Karpas-422 (cell line): ENCODE data around the gene FER1L5. TPM values are rescaled to one million over a fixed set of nuclear protein-coding genes. Genes with fewer than 3 reads are reported as not detected.

Experiments
- DNase-seq: peaks from one replicate; pipeline ENCODE4 v3.0.0-alpha.2; 2015
- H2AFZ ChIP-seq: fragments of 200-600 bp; sonication (generic); 2 replicates; pipeline ENCODE4 v1.6.1; 2014; ENCODE audit warnings: antibody characterized with exemption, low read length, mixed read lengths
- H3K27ac ChIP-seq: fragments of 200-600 bp; sonication (generic); 2 replicates; pipeline ENCODE4 v1.5.1; 2014; ENCODE audit warnings: mild to moderate bottlenecking, low read length, moderate library complexity
- H3K27me3 ChIP-seq: fragments of 200-600 bp; sonication (generic); 2 replicates; pipeline ENCODE4 v1.6.1; 2014; ENCODE audit warnings: low read length, mixed read lengths
- H3K36me3 ChIP-seq: fragments of 200-600 bp; sonication (generic); 2 replicates; pipeline ENCODE4 v1.6.1; 2014; ENCODE audit warnings: low read length, mixed read lengths; ENCODE audit not compliant: insufficient read depth
- H3K4me1 ChIP-seq: fragments of 200-600 bp; sonication (generic); 2 replicates; pipeline ENCODE4 v1.6.1; 2014; ENCODE audit warnings: mild to moderate bottlenecking, low read length, mixed read lengths
- H3K4me2 ChIP-seq: fragments of 200-600 bp; sonication (generic); 2 replicates; pipeline ENCODE4 v1.6.1; 2014; ENCODE audit warnings: low read length, low read depth, mild to moderate bottlenecking; ENCODE audit not compliant: poor library complexity, severe bottlenecking
- H3K4me3 ChIP-seq: fragments of 200-600 bp; sonication (generic); 2 replicates; pipeline ENCODE4 v1.5.1; 2014; ENCODE audit warnings: mild to moderate bottlenecking, antibody characterized with exemption, low read length, mixed read lengths
- H3K79me2 ChIP-seq: fragments of 200-600 bp; sonication (generic); 2 replicates; pipeline ENCODE4 v1.6.1; 2014; ENCODE audit warnings: mild to moderate bottlenecking, low read length, mixed read lengths
- H3K9ac ChIP-seq: fragments of 200-600 bp; sonication (generic); 2 replicates; pipeline ENCODE4 v1.6.0; 2014; ENCODE audit warnings: low read length
- H3K9me2 ChIP-seq: fragments of 200-600 bp; sonication (generic), shearing (Covaris generic); replicated peaks from 2 replicates; pipeline ENCODE4 v1.6.0; 2014; ENCODE audit warnings: mild to moderate bottlenecking, low read length, moderate library complexity; ENCODE audit not compliant: insufficient read depth
- H3K9me3 ChIP-seq: fragments of 300-700, 200-600 bp; sonication (generic); 2 replicates; pipeline ENCODE4 v1.6.1; 2014; ENCODE audit warnings: low read length, mixed read lengths
- H4K20me1 ChIP-seq: fragments of 200-600 bp; sonication (generic); 2 replicates; pipeline ENCODE4 v1.6.1; 2014; ENCODE audit warnings: mild to moderate bottlenecking, antibody characterized with exemption, low read length, low read depth; ENCODE audit not compliant: insufficient read depth
- total RNA-seq: library from RNA; depleted of rRNA; stranded (reverse); fragments of >200 nt; shearing (Covaris generic); gene quantifications from 2 replicates; pipeline ENCODE4 v1.2.3, GENCODE V29; 2014; ENCODE audit warnings: low replicate concordance

The FER1L5 gene
- total RNA-seq, 1 experiment from 2014 or later = not detected

- no peak overlapping the region for H3K27ac ChIP-seq
- H3K4me1 ChIP-seq = no peaks in the 10 kb centered on the region
- no peak for DNase-seq
- no peaks in the 10 kb centered on the region for H3K27me3 ChIP-seq
- no peaks in the 10 kb centered on the region for H3K9me3 ChIP-seq
- H3K79me2 ChIP-seq = no peaks in the 10 kb centered on the region
- no peaks in the 10 kb centered on the region for H3K9me2 ChIP-seq
- no peak overlapping the region for H3K4me2 ChIP-seq
- H4K20me1 ChIP-seq = 0 out of 2 replicates have a peak, but pooled peaks cover 5% of the 10 kb centered on the region
- no peak overlapping the region for H3K9ac ChIP-seq
- no peaks in the 10 kb centered on the region for H3K36me3 ChIP-seq
- H2AFZ ChIP-seq = no peak overlapping the region
- no peak overlapping the region for H3K4me3 ChIP-seq
These were observed 57.5 kb downstream of the FER1L5 start for GRCh38 chr2:96700086-96700485.

- Histone ChIP-seq H3K9ac (no peak overlapping the region), H3K27ac (no peak overlapping the region), H4K20me1 (0 out of 2 replicates have a peak, but pooled peaks cover 5% of the 10 kb centered on the region), H3K9me3 (no peaks in the 10 kb centered on the region), H3K9me2 (no peaks in the 10 kb centered on the region), H3K36me3 (no peaks in the 10 kb centered on the region; the same call in 1 of the 2 replicates), H3K79me2 (no peaks in the 10 kb centered on the region), H3K27me3 (no peaks in the 10 kb centered on the region), H2AFZ (no peak overlapping the region), H3K4me1 (no peaks in the 10 kb centered on the region), H3K4me2 (no peak overlapping the region), H3K4me3 (no peak overlapping the region)
- DNase-seq = no peak
These were observed 59.1 kb downstream of the FER1L5 start for GRCh38 chr2:96701636-96702035.

- H3K4me2 ChIP-seq = no peak overlapping the region
- H3K79me2 ChIP-seq = no peaks in the 10 kb centered on the region
- no peaks in the 10 kb centered on the region for H3K9me3 ChIP-seq
- H3K4me3 ChIP-seq = no peak overlapping the region
- H3K27me3 ChIP-seq = no peaks in the 10 kb centered on the region
- H3K9me2 ChIP-seq = no peaks in the 10 kb centered on the region
- H3K9ac ChIP-seq = no peak overlapping the region
- no peak for DNase-seq
- H4K20me1 ChIP-seq = 0 out of 2 replicates have a peak, but pooled peaks cover 5% of the 10 kb centered on the region
- no peaks in the 10 kb centered on the region; the same call in 1 of the 2 replicates for H3K36me3 ChIP-seq
- H3K4me1 ChIP-seq = no peaks in the 10 kb centered on the region
- H3K27ac ChIP-seq = no peak overlapping the region
- H2AFZ ChIP-seq = no peak overlapping the region
These were observed 59.7 kb downstream of the FER1L5 start for GRCh38 chr2:96702098-96702785.

- no peak for DNase-seq
- Histone ChIP-seq H3K9me3 (no peaks in the 10 kb centered on the region), H3K4me2 (no peak overlapping the region), H3K9ac (no peak overlapping the region), H3K79me2 (no peaks in the 10 kb centered on the region), H3K27ac (no peak overlapping the region), H4K20me1 (0 out of 2 replicates have a peak, but pooled peaks cover 3% of the 10 kb centered on the region), H3K4me3 (no peak overlapping the region), H3K27me3 (no peaks in the 10 kb centered on the region), H3K9me2 (no peaks in the 10 kb centered on the region), H2AFZ (no peak overlapping the region), H3K36me3 (no peaks in the 10 kb centered on the region; the same call in 1 of the 2 replicates), H3K4me1 (no peaks in the 10 kb centered on the region)
These were observed 60.6 kb downstream of the FER1L5 start for GRCh38 chr2:96703021-96703751.

- no peak for DNase-seq
- no peak overlapping the region for H3K4me2 ChIP-seq
- no peak overlapping the region for H3K27ac ChIP-seq
- no peaks in the 10 kb centered on the region for H3K79me2 ChIP-seq
- no peak overlapping the region for H2AFZ ChIP-seq
- no peaks in the 10 kb centered on the region for H3K4me1 ChIP-seq
- no peaks in the 10 kb centered on the region; the same call in 1 of the 2 replicates for H3K36me3 ChIP-seq
- no peaks in the 10 kb centered on the region for H3K9me3 ChIP-seq
- no peak overlapping the region for H3K4me3 ChIP-seq
- no peaks in the 10 kb centered on the region for H3K27me3 ChIP-seq
- no peak overlapping the region for H3K9ac ChIP-seq
- no peaks in the 10 kb centered on the region for H4K20me1 ChIP-seq
- H3K9me2 ChIP-seq = no peaks in the 10 kb centered on the region
These were observed 68.4 kb downstream of the FER1L5 start for GRCh38 chr2:96710985-96711384.

GRCh38 chr2:96715658-96716057 lies 73.1 kb downstream of the FER1L5 start:
- DNase-seq = no peak
- H3K4me1 ChIP-seq = no peaks in the 10 kb centered on the region
- H3K27me3 ChIP-seq = no peaks in the 10 kb centered on the region
- H3K4me3 ChIP-seq = no peak overlapping the region
- H3K9ac ChIP-seq = no peak overlapping the region
- H3K4me2 ChIP-seq = no peak overlapping the region
- H3K9me3 ChIP-seq = no peaks in the 10 kb centered on the region
- no peak overlapping the region for H2AFZ ChIP-seq
- H4K20me1 ChIP-seq = no peaks in the 10 kb centered on the region
- no peaks in the 10 kb centered on the region for H3K79me2 ChIP-seq
- no peaks in the 10 kb centered on the region for H3K9me2 ChIP-seq
- no peak overlapping the region for H3K27ac ChIP-seq
- no peaks in the 10 kb centered on the region; the same call in 1 of the 2 replicates for H3K36me3 ChIP-seq

GRCh38 chr2:96716388-96716787 lies 73.8 kb downstream of the FER1L5 start:
- Histone ChIP-seq H3K36me3 (no peaks in the 10 kb centered on the region), H3K4me3 (no peak overlapping the region), H3K4me2 (no peak overlapping the region), H3K9me3 (no peaks in the 10 kb centered on the region), H3K4me1 (no peaks in the 10 kb centered on the region), H2AFZ (no peak overlapping the region), H3K9ac (no peak overlapping the region), H4K20me1 (no peaks in the 10 kb centered on the region), H3K27me3 (no peaks in the 10 kb centered on the region), H3K79me2 (no peaks in the 10 kb centered on the region), H3K9me2 (no peaks in the 10 kb centered on the region), H3K27ac (no peak overlapping the region)
- no peak for DNase-seq

GRCh38 chr2:96726131-96726530 lies 83.6 kb downstream of the FER1L5 start:
- H4K20me1 ChIP-seq = no peaks in the 10 kb centered on the region
- no peak overlapping the region for H2AFZ ChIP-seq
- no peak overlapping the region for H3K27ac ChIP-seq
- no peaks in the 10 kb centered on the region for H3K79me2 ChIP-seq
- no peaks in the 10 kb centered on the region for H3K9me3 ChIP-seq
- no peak for DNase-seq
- no peak overlapping the region for H3K4me2 ChIP-seq
- no peak overlapping the region for H3K4me3 ChIP-seq
- peaks cover 16% of the 10 kb centered on the region; the same call in 1 of the 2 replicates for H3K36me3 ChIP-seq
- no peaks in the 10 kb centered on the region for H3K27me3 ChIP-seq
- H3K4me1 ChIP-seq = no peaks in the 10 kb centered on the region
- no peak overlapping the region for H3K9ac ChIP-seq
- no peaks in the 10 kb centered on the region for H3K9me2 ChIP-seq
